GM18858 (cell line): ENCODE data around the gene CCNI2.

Experiments
- ATAC-seq: cut with Tn5 transposase; IDR thresholded peaks from one replicate; pipeline ENCODE4 v1.9.1; 2021; ENCODE audit not compliant: unreplicated experiment

The CCNI2 gene

GRCh38 chr5:132764671-132765238, 17.5 kb downstream of the CCNI2 start:
- ATAC-seq: no peak

GRCh38 chr5:132765311-132766019, 18.2 kb downstream of the CCNI2 start:
- no peak for ATAC-seq

- no peak for ATAC-seq
Observed at GRCh38 chr5:132766020-132766805, 19.0 kb downstream of the CCNI2 start.

GRCh38 chr5:132766806-132767055, 19.5 kb downstream of the CCNI2 start:
- ATAC-seq: no peak

- no peak for ATAC-seq
Observed at GRCh38 chr5:132767150-132767549, 19.9 kb downstream of the CCNI2 start.

- ATAC-seq: no peak
Observed at GRCh38 chr5:132768485-132768868, 21.3 kb downstream of the CCNI2 start.

- no peak for ATAC-seq
Observed at GRCh38 chr5:132770476-132771159, 23.4 kb downstream of the CCNI2 start.

- no peak for ATAC-seq
Observed at GRCh38 chr5:132771503-132771998, 24.3 kb downstream of the CCNI2 start.

- no peak for ATAC-seq
Observed at GRCh38 chr5:132772291-132773070, 25.3 kb downstream of the CCNI2 start.

- no peak for ATAC-seq
Observed at GRCh38 chr5:132773114-132773513, 25.9 kb downstream of the CCNI2 start.

GRCh38 chr5:132773601-132774355, 26.6 kb downstream of the CCNI2 start:
- no peak for ATAC-seq

- no peak for ATAC-seq
Observed at GRCh38 chr5:132774406-132774805, 27.2 kb downstream of the CCNI2 start.

GRCh38 chr5:132774896-132775295, 27.7 kb downstream of the CCNI2 start:
- no peak for ATAC-seq

GRCh38 chr5:132775476-132775961, 28.3 kb downstream of the CCNI2 start:
- ATAC-seq: no peak

GRCh38 chr5:132776131-132776937, 29.1 kb downstream of the CCNI2 start:
- no peak for ATAC-seq

- peak; percentile 22 for ATAC-seq
Observed at GRCh38 chr5:132776938-132777208, 29.6 kb downstream of the CCNI2 start.

GRCh38 chr5:132777209-132778069, 30.2 kb downstream of the CCNI2 start, which contains the start of gene SEPTIN8:
Gene SEPTIN8 (minus strand): TSS chr5:132777239. CDS start chr5:132777137, 102 bp downstream.
- peak; percentile 39 for ATAC-seq

GRCh38 chr5:132778129-132778528, 30.9 kb downstream of the CCNI2 start:
- ATAC-seq: no peak
